Measurements from ENCODE around the gene GAS2L3. TPM values are rescaled to one million over a fixed set of nuclear protein-coding genes. Genes with fewer than 3 reads are reported as not detected.
A peak's percentile ranks its signal among the peaks of the same experiment; 100 is the strongest.

GAS2L3 gene
- total RNA-seq, 1 donor, result 38.0 TPM

DNA sequence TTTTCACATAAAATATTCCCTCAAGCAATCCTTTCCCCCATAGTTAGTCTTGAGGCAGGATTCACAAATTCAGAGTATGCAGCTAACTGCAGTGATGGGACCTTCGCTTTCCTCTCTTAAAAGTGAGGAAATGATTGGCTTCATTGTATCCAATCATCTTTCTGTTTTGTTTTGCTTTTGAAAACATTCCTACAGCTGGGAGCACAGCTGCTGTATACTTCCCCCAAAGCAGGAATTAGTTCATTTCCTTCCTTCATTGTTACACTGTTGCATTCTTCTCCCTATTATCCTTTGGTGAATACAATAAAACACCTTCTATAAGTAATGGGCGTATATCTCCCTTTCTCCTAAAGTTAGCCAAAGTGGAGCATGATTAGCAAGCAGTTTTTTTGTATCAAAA, 9.4 kb upstream of the GAS2L3 start:
- TF ChIP-seq CTCF (IDR thresholded peaks at IDR 0.05; ENCODE audit: insufficient read depth, low read depth, low read length), result no peak
- H3K4me3 ChIP-seq (ENCODE audit: low read depth, low read length), result no peak overlapping the region
- peak; percentile 21 for DNase-seq (ENCODE audit: low read depth)

- no peak for DNase-seq (ENCODE audit: low read depth)
- TF ChIP-seq CTCF (IDR thresholded peaks at IDR 0.05; ENCODE audit: insufficient read depth, low read depth, low read length), result no peak
- no peak overlapping the region for H3K4me3 ChIP-seq (ENCODE audit: low read depth, low read length)
These were observed 8.5 kb upstream of the GAS2L3 start for GRCh38 chr12:100564905-100565467.

GRCh38 chr12:100565987-100566545, 7.4 kb upstream of the GAS2L3 start:
- no peak for DNase-seq (ENCODE audit: low read depth)
- H3K4me3 ChIP-seq (ENCODE audit: low read depth, low read length), result no peak overlapping the region
- TF ChIP-seq CTCF (IDR thresholded peaks at IDR 0.05; ENCODE audit: insufficient read depth, low read depth, low read length), result no peak

- TF ChIP-seq CTCF (IDR thresholded peaks at IDR 0.05; ENCODE audit: insufficient read depth, low read depth, low read length), result no peak
- no peak for DNase-seq (ENCODE audit: low read depth)
- H3K4me3 ChIP-seq (ENCODE audit: low read depth, low read length), result no peak overlapping the region
These were observed 6.4 kb upstream of the GAS2L3 start for GRCh38 chr12:100566887-100567637.

GRCh38 chr12:100567945-100568344, 5.5 kb upstream of the GAS2L3 start:
- no peak overlapping the region for H3K4me3 ChIP-seq (ENCODE audit: low read depth, low read length)
- DNase-seq (ENCODE audit: low read depth), result no peak
- no peak for TF ChIP-seq CTCF (IDR thresholded peaks at IDR 0.05; ENCODE audit: insufficient read depth, low read depth, low read length)

DNA sequence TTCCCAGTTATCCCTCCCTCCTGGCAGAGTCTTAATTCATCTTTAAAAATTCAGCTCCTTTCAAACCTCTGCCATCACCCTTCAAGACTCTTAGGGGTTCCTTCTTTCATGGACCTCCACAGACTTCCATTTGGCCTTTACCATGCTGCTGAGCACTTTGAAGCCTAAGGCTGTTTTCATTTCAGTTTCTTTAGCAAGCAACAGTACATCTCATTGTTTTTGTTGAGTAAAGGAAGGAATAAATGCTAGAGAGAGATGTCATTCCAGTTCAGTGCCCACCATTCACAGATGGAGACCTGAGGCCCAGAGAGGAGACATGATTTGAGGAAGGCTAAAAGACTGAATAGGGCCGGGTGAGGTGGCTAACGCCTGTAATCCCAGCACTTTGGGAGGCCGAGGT, 1.3 kb upstream of the GAS2L3 start:
- TF ChIP-seq CTCF (IDR thresholded peaks at IDR 0.05; ENCODE audit: insufficient read depth, low read depth, low read length), result no peak
- DNase-seq (ENCODE audit: low read depth), result no peak
- no peak overlapping the region for H3K4me3 ChIP-seq (ENCODE audit: low read depth, low read length)
